GM21825 (cell line): ENCODE data around the gene ALDH4A1.
"Not testable (repeated sequence)": the region's sequence is repeated elsewhere in the genome, so short reads cannot be mapped to it uniquely, and the experiment has no call there.

Experiments used
- ATAC-seq: cut with Tn5 transposase; IDR thresholded peaks from one replicate; pipeline ENCODE4 v1.9.1; 2021; ENCODE audit warnings: mild to moderate bottlenecking, moderate library complexity; ENCODE audit not compliant: unreplicated experiment

The ALDH4A1 gene

DNA sequence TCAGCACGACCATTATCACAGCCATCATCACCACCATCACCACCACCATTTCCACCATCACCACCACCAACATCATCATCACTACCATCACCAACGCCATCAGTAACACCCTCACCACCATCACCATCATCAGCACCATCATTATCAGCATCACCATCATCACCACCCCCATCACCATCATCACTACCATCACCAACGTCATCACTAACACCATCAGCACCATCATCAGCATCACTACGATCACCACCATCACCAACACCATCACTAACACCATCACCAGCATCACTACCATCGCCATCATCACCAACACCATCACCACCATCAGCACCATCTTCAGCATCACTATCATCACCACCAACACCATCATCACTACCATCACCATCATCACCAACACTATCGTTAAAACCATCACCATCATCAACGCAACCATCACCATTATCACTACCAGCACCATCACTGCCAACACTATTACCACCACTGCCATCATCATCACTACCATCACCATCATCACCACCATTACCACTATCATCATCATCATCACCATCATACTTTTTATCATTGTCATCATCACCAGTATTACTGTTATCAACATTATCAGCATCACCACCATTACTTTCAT lies 44.2 kb downstream of the ALDH4A1 start:
- no peak for ATAC-seq

GRCh38 chr1:18856435-18856834 lies 45.9 kb downstream of the ALDH4A1 start:
- ATAC-seq, result no peak

DNA sequence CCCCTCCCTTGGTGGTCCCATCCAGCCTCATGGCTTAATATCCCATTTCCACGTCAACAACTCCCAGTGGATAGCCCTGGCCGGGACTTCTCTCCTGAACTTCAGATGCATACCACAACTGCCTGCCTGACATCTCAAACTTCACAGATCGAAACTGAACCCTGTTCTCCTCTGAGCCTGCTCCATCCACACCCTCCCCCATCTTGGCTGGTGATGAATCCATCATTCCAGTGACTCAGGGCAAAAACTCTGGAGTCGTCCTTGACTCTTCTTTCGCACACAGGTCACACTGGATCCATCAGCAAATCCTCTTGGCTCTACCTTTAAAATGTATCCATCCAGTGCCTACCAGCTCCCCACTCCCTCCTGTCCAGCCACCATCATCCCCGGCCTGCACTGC lies 46.8 kb downstream of the ALDH4A1 start:
- ATAC-seq, result no peak

DNA sequence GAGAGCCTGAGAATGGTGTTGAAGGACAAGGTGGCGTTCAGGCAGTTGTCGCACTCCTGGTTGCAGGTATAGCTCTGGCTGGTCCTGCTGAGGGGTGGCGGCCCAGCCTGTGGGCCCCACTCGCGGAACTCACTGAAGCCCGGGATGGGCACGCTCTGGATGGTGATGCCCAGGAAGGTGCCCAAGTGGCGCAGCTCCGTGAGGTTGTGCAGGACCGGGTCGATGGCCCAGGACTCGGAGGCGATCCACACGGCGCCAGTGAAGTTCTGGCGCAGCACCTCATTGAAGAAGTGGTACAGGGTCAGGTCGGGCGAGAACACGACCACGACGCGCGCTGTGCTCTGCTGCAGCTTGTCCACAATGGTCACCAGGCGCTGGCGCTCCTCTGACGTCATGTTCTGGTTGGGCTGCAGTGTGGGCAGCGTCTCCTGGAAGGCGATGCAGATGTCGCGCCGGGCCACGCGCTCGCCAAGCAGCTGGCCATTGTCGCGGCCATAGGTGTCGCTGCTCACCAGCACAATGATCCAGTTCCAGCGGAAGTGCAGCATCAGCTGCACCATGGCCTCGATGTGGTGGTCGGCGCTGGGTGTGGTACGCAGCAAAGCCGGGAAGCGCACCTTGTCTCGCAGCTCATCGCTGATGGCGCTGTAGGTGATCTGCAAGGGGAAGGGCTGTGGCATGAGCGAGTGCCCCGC lies 47.9 kb downstream of the ALDH4A1 start:
- ATAC-seq, result no peak

DNA sequence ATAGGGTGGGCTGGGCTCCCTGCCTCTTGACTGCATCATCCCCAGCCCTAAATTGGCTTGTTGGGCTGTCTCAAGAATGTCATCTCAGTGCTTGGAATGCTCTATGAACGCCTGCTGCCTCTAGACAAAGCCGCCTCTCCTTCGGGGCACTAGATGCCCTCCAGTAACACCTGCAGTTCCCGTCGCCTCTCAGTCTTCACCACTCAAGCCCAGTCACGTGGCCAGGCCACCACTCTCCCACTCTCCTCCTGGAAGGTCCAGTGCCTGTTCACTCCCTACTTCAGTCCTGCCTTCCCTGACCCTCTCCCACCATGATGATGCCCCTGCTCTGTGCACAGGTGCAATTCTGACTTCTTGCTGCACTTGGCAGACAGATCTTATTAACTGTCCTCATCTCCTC lies 49.9 kb downstream of the ALDH4A1 start:
- ATAC-seq, result no peak

GRCh38 chr1:18849261-18849711 lies 53.1 kb downstream of the ALDH4A1 start:
- no peak for ATAC-seq

DNA sequence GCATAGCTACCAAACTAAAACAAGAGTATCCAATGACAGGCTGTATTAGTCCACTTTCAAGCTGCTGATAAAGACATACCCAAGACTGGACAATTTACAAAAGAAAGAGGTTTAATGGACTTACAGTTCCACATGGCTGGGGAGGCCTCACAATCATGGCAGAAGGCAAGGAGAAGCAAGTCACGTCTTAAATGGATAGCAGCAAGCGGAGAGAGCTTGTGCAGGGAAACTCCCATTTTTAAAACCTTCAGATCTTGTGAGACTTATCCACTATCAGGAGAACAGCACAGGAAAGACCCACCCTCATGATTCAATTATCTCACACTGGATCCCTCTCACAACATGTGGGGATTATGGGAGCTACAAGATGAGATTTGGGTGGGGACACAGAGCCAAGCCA lies 54.6 kb downstream of the ALDH4A1 start:
- not testable (repeated sequence) for ATAC-seq

- no peak for ATAC-seq
Measured at GRCh38 chr1:18840145-18840544, 62.2 kb downstream of the ALDH4A1 start.

DNA sequence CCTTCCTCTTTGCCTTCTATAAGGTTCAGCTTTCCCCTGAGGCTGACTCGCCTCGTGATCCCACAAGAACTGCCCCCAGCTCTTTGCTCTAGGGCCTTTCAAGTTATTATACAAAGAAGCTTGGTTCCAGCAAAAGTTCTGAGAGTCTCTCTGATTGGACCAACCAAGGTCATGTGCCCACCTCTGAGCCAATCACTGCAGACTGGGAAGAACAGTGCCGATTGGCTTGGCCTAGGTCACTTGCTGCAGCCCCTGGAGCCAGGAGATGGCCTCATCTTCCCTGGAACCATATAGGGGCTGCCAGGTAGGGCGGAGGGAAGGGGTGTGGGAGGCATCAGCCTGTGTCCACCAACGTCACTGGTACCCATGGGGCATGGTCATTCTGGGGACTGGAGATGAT lies 65.7 kb downstream of the ALDH4A1 start:
- no peak for ATAC-seq

- ATAC-seq, result not testable (repeated sequence)
Measured at GRCh38 chr1:18832319-18832718, 70.0 kb downstream of the ALDH4A1 start.

GRCh38 chr1:18831656-18832055 lies 70.7 kb downstream of the ALDH4A1 start:
- no peak for ATAC-seq

DNA sequence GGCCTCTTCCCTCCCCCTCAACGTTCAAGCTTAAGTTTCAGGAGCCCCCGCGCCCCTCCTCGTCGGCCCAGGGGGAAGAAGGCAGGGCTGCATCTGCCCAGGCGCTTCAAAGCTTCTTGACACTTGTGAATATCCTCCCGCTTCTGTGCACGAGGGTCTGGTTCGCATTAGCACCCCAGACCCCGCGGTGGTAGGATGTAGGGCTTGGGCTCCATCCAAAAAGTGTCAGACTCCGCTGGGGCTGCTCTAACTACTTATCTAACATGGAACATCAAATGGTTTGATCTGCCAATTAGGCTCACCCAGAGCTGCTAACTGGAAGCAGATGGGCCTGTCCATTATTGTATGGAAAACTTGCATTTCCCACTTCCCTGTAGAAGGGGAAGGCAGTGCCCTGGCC lies 71.8 kb downstream of the ALDH4A1 start:
- ATAC-seq, result no peak

DNA sequence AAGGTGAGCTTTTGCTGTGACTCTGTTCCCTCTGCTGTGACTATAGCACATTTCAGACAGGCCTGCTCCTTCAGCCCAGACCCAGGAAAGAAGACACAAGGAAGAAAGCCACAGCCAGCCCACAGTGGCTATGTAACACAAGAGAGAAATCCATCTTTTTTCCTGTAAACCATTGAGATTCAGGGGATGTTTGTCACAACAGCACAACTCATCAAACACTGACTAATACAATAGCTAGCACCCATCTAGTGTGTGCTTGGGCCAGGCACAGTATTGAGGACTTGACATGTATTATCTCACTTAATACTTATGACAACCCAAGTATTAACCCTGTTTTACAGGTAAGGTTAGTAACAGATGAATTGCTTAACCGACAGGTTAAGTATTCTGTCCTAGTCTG lies 72.7 kb downstream of the ALDH4A1 start:
- no peak for ATAC-seq

DNA sequence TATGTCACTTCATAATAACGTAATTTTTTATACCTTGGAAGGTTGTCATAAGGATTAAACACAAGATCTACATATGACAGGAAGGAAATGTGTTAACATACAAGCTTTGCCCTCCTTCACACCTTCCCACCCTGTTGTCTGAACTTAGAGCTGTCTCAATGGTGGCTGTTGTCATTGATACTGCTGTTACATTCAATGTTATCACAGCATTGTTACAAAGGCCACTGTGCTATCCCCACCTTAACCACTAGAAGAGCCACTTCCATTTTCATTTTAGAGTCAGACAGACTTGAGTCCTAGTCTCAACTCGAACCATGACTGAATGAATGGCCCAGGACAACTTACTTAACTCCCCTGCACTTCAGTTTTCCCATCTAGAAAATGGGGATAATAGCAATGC lies 74.1 kb downstream of the ALDH4A1 start:
- ATAC-seq, result no peak

GRCh38 chr1:18823438-18823837 lies 78.9 kb downstream of the ALDH4A1 start:
- ATAC-seq, result no peak
